Activated T-helper 17 cell treated with anti-CD3 and anti-CD28 coated beads, Interleukin-2, amount 50 U/mL, for 72 hours (primary cell): ENCODE data around the gene EDNRB. TPM values are rescaled to one million over a fixed set of nuclear protein-coding genes. Genes with fewer than 3 reads are reported as not detected.

Experiments
- ATAC-seq: fragments of 150-1000 bp; cut with Tn5 transposase; replicated peaks from 2 replicates; pipeline ENCODE4 v1.10.0; 2021; ENCODE audit warnings: mild to moderate bottlenecking, moderate library complexity
- H3K27ac Mint-ChIP-seq: one replicate; pipeline ENCODE4 v1.8.0; 2022; ENCODE audit warnings: mixed read lengths
- H3K27me3 Mint-ChIP-seq: one replicate; pipeline ENCODE4 v1.8.0; 2022; ENCODE audit warnings: mixed read lengths
- H3K36me3 Mint-ChIP-seq: one replicate; pipeline ENCODE4 v1.8.0; 2022; ENCODE audit warnings: low read depth, mild to moderate bottlenecking, mixed read lengths
- H3K4me1 Mint-ChIP-seq: one replicate; pipeline ENCODE4 v1.8.0; 2022; ENCODE audit warnings: mixed read lengths
- H3K4me3 Mint-ChIP-seq: one replicate; pipeline ENCODE4 v1.8.0; 2022; ENCODE audit warnings: mild to moderate bottlenecking, mixed read lengths
- H3K9me3 Mint-ChIP-seq: one replicate; pipeline ENCODE4 v1.8.0; 2022; ENCODE audit warnings: mixed read lengths
- total RNA-seq, 2 donors: library from RNA; stranded (reverse); gene quantifications; one replicate each; pipeline ENCODE4 v1.2.3, GENCODE V29; 2022

EDNRB gene
- total RNA-seq, 2 donors from 2014 or later = not detected

DNA sequence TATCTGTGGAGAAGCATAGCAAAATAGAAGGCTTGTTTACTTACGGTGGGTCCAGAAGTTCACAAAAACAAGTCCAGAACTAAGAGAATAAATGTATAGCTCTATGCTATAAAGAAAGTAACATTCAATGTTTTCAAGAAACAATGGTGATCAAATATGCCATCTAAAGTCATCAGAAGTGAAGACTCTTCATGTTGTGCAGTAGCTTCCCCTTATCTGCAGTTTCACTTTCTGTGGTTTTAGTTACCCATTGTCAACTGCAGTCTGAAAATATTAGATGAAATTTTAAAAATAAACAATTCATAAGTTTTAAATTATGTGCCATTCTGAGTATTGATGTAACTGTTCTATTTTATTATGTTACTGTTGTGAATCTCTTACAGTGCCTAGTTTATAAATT lies 72.5 kb downstream of the EDNRB start:
- Mint-ChIP-seq H3K27ac (no peak overlapping the region), H3K4me3 (no peak overlapping the region), H3K36me3 (no peaks in the 10 kb centered on the region), H3K4me1 (no peaks in the 10 kb centered on the region), H3K27me3 (no peaks in the 10 kb centered on the region), H3K9me3 (peaks cover 3% of the 10 kb centered on the region)
- ATAC-seq = no peak

Other genes starting within 250 kb of the EDNRB start
- gene SLAIN1, start 221.1 kb downstream of the EDNRB start, total RNA-seq = 10 to 100 TPM; 17.1 to 34.4 TPM